ENCODE data around the gene ADARB1.

The ADARB1 gene

DNA sequence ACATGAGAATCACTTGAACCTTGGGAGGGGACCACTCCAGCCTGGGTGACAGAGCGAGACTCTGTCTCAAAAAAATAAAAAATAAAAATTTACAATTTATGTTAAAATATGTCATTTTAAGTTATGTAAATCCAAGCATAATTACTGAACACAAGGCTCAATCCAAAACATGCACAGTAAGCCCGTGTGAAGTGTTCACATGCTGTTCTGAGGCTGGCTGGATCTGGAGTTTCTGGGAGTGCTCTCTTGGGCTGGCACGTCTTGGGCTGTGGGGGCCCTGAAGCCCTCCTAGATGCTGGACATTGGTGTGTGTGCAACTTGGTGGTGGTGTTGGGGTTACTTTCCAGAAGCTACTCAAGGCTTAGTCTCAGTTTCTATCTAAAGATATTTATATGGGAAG, 25.2 kb downstream of the ADARB1 start:
- Histone ChIP-seq H3K36me3 (ENCODE audit: control insufficient read depth in 2 of 2, insufficient read depth in 1 of 2, low read length in 2 of 2) (no peaks in the 10 kb centered on the region), H3K27ac (ENCODE audit: extremely low read depth, low read depth, low read length) (no peak overlapping the region), H3K4me3 (ENCODE audit: low read depth, low read length) (no peak overlapping the region), H3K4me1 (ENCODE audit: control insufficient read depth, insufficient read depth, low read length) (peaks cover 3% of the 10 kb centered on the region; the same call in 1 of the 2 replicates), H3K9me3 (ENCODE audit: control insufficient read depth, insufficient read depth, low read depth, low read length) (no peaks in the 10 kb centered on the region)
- ChIA-PET POLR2A (no interaction called here), CTCF (interaction anchor here (0.7 to 6.9 kb wide), 11 partner anchors 8 to 95 kb away, joined by 3 to 70 read pairs (median 5); partner anchors contain the start of gene ADARB1)
- no peak for TF ChIP-seq ZNF266 (tag by site-specific recombination; IDR thresholded peaks at IDR 0.05; ENCODE audit: low read depth)
- no peak for TF ChIP-seq KLF16 (tag by site-specific recombination; IDR thresholded peaks at IDR 0.05)
- no peak for TF ChIP-seq ZNF19 (tag by site-specific recombination; IDR thresholded peaks at IDR 0.05; ENCODE audit: low read depth)
- no peak for TF ChIP-seq KLF7 (tag by site-specific recombination; IDR thresholded peaks at IDR 0.05; ENCODE audit: borderline replicate concordance)
- TF ChIP-seq, protein P1, sequence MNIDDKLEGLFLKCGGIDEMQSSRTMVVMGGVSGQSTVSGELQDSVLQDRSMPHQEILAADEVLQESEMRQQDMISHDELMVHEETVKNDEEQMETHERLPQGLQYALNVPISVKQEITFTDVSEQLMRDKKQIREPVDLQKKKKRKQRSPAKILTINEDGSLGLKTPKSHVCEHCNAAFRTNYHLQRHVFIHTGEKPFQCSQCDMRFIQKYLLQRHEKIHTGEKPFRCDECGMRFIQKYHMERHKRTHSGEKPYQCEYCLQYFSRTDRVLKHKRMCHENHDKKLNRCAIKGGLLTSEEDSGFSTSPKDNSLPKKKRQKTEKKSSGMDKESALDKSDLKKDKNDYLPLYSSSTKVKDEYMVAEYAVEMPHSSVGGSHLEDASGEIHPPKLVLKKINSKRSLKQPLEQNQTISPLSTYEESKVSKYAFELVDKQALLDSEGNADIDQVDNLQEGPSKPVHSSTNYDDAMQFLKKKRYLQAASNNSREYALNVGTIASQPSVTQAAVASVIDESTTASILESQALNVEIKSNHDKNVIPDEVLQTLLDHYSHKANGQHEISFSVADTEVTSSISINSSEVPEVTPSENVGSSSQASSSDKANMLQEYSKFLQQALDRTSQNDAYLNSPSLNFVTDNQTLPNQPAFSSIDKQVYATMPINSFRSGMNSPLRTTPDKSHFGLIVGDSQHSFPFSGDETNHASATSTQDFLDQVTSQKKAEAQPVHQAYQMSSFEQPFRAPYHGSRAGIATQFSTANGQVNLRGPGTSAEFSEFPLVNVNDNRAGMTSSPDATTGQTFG (tag by site-specific recombination; IDR thresholded peaks at IDR 0.05; ENCODE audit: borderline replicate concordance) = no peak
- TF ChIP-seq ZNF776 (tag by site-specific recombination; IDR thresholded peaks at IDR 0.05; ENCODE audit: borderline replicate concordance) = no peak
- TF ChIP-seq ZNF416 (tag by site-specific recombination; IDR thresholded peaks at IDR 0.05) = no peak

DNA sequence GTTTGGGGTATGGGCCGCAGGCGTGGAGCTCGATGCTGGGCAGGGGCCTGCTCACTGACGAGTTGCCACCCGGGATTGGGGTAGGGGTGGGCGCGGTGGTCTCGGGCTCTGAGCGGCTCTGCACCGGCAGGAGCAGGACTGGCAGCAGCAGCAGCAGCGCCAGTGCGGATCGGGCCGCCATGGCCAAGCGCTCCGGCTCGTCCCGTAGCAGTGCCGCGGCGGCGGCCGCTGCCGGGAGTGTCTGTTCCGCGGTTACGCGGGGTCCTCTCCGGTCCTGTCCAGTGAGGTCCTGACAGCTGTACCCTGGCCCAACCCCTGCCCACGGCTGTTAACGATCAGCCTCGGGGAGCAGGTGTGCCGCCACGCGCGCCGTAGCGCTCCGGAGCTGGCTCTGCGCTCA, 26.5 kb downstream of the ADARB1 start:
- POLR2A ChIA-PET = no interaction called here
- Histone ChIP-seq H3K27ac (ENCODE audit: extremely low read depth, low read depth, low read length) (no peak overlapping the region), H3K4me3 (ENCODE audit: low read depth, low read length) (no peak overlapping the region), H3K9me3 (ENCODE audit: control insufficient read depth, insufficient read depth, low read depth, low read length) (no peaks in the 10 kb centered on the region), H3K4me1 (ENCODE audit: control insufficient read depth, insufficient read depth, low read length) (peaks cover 5% of the 10 kb centered on the region; the same call in 1 of the 2 replicates), H3K36me3 (ENCODE audit: control insufficient read depth in 2 of 2, insufficient read depth in 1 of 2, low read length in 2 of 2) (no peaks in the 10 kb centered on the region)
- TF ChIP-seq ZSCAN23 (tag by site-specific recombination; IDR thresholded peaks at IDR 0.05) = no peak
- TF ChIP-seq, protein P2, sequence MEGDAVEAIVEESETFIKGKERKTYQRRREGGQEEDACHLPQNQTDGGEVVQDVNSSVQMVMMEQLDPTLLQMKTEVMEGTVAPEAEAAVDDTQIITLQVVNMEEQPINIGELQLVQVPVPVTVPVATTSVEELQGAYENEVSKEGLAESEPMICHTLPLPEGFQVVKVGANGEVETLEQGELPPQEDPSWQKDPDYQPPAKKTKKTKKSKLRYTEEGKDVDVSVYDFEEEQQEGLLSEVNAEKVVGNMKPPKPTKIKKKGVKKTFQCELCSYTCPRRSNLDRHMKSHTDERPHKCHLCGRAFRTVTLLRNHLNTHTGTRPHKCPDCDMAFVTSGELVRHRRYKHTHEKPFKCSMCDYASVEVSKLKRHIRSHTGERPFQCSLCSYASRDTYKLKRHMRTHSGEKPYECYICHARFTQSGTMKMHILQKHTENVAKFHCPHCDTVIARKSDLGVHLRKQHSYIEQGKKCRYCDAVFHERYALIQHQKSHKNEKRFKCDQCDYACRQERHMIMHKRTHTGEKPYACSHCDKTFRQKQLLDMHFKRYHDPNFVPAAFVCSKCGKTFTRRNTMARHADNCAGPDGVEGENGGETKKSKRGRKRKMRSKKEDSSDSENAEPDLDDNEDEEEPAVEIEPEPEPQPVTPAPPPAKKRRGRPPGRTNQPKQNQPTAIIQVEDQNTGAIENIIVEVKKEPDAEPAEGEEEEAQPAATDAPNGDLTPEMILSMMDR (tag by site-specific recombination; IDR thresholded peaks at IDR 0.05) = no peak
- TF ChIP-seq ZNF621 (tag by site-specific recombination; IDR thresholded peaks at IDR 0.05) = no peak
- TF ChIP-seq, protein P3, sequence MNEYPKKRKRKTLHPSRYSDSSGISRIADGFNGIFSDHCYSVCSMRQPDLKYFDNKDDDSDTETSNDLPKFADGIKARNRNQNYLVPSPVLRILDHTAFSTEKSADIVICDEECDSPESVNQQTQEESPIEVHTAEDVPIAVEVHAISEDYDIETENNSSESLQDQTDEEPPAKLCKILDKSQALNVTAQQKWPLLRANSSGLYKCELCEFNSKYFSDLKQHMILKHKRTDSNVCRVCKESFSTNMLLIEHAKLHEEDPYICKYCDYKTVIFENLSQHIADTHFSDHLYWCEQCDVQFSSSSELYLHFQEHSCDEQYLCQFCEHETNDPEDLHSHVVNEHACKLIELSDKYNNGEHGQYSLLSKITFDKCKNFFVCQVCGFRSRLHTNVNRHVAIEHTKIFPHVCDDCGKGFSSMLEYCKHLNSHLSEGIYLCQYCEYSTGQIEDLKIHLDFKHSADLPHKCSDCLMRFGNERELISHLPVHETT (tag by site-specific recombination; IDR thresholded peaks at IDR 0.05) = no peak
- TF ChIP-seq ZBTB1 (tag by site-specific recombination; IDR thresholded peaks at IDR 0.05) = no peak
- no peak for TF ChIP-seq KLF1 (tag by site-specific recombination; IDR thresholded peaks at IDR 0.05)
- TF ChIP-seq, protein P4, sequence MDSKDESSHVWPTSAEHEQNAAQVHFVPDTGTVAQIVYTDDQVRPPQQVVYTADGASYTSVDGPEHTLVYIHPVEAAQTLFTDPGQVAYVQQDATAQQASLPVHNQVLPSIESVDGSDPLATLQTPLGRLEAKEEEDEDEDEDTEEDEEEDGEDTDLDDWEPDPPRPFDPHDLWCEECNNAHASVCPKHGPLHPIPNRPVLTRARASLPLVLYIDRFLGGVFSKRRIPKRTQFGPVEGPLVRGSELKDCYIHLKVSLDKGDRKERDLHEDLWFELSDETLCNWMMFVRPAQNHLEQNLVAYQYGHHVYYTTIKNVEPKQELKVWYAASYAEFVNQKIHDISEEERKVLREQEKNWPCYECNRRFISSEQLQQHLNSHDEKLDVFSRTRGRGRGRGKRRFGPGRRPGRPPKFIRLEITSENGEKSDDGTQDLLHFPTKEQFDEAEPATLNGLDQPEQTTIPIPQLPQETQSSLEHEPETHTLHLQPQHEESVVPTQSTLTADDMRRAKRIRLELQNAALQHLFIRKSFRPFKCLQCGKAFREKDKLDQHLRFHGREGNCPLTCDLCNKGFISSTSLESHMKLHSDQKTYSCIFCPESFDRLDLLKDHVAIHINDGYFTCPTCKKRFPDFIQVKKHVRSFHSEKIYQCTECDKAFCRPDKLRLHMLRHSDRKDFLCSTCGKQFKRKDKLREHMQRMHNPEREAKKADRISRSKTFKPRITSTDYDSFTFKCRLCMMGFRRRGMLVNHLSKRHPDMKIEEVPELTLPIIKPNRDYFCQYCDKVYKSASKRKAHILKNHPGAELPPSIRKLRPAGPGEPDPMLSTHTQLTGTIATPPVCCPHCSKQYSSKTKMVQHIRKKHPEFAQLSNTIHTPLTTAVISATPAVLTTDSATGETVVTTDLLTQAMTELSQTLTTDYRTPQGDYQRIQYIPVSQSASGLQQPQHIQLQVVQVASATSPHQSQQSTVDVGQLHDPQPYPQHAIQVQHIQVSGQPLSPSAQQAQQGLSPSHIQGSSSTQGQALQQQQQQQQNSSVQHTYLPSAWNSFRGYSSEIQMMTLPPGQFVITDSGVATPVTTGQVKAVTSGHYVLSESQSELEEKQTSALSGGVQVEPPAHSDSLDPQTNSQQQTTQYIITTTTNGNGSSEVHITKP (tag by site-specific recombination; IDR thresholded peaks at IDR 0.05) = no peak
- no peak for TF ChIP-seq GLIS1 (tag by site-specific recombination; IDR thresholded peaks at IDR 0.05)
- TF ChIP-seq TRIM28 (IDR thresholded peaks at IDR 0.05; ENCODE audit: borderline replicate concordance, low read length) = no peak
- no peak for TF ChIP-seq ZNF112 (tag by site-specific recombination; IDR thresholded peaks at IDR 0.05)
- TF ChIP-seq ZNF585B (tag by site-specific recombination; IDR thresholded peaks at IDR 0.05) = no peak
- no peak for TF ChIP-seq ZNF624 (tag by site-specific recombination; IDR thresholded peaks at IDR 0.05)
- TF ChIP-seq ZFHX2 (tag by site-specific recombination; conservative IDR thresholded peaks at IDR 0.05) = no peak
- TF ChIP-seq ZNF701 (tag by site-specific recombination; IDR thresholded peaks at IDR 0.05) = no peak
- TF ChIP-seq ZNF776 (tag by site-specific recombination; IDR thresholded peaks at IDR 0.05; ENCODE audit: borderline replicate concordance) = no peak
- TF ChIP-seq ZNF664 (tag by site-specific recombination; IDR thresholded peaks at IDR 0.05) = no peak
- no peak for TF ChIP-seq ZNF223 (tag by site-specific recombination; IDR thresholded peaks at IDR 0.05)
- CTCF ChIA-PET = interaction anchor here (0.5 to 6.9 kb wide), 3 partner anchors 27 to 40 kb away, joined by 4 to 70 read pairs (median 22); no protein-coding TSS in a partner anchor
